ENCODE data around the gene PARD3.
A peak's percentile ranks its signal among the peaks of the same experiment; 100 is the strongest.

Gene PARD3

DNA sequence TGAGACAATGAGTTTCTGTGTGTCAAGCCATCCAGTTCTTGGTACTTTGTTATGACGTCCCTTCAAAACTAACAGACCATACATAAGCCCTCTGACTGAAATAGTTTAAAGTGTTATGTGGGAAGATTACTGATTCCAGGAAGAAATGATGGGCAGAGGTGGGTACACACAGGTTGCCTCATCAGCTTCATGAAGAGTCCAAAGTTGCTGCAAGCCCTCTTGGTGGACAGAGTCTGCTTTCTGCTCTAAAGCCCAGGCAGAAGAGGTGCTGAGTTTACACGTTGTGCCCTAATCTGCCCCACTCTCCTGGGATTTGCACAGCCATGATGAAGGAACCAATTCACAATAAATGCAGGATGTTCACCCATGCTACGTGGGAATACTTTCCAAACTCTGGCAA lies 187.4 kb downstream of the PARD3 start:
- no peak for DNase-seq (ENCODE audit: low spot score)
- no peak for FAIRE-seq

DNA sequence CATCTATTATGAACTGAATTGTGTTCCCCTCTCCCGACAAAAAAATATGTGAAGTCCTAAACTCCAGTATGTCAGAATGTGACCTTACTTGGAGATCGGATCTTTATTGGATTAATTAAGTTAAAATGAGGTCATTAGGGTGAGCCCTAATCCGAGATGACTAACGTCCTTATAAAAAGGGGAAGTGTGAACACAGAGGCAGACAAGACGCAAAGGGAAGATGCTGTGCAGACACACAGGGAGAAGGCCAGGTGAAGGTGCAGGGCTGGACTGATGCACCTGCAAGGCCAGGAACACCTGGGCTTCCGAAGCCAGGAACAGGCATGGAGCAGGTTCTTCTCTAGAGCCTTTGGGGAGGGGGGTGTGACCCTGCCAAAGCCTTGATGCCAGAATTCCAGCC lies 187.8 kb downstream of the PARD3 start:
- DNase-seq (ENCODE audit: low spot score) (no peak), FAIRE-seq (no peak)

DNA sequence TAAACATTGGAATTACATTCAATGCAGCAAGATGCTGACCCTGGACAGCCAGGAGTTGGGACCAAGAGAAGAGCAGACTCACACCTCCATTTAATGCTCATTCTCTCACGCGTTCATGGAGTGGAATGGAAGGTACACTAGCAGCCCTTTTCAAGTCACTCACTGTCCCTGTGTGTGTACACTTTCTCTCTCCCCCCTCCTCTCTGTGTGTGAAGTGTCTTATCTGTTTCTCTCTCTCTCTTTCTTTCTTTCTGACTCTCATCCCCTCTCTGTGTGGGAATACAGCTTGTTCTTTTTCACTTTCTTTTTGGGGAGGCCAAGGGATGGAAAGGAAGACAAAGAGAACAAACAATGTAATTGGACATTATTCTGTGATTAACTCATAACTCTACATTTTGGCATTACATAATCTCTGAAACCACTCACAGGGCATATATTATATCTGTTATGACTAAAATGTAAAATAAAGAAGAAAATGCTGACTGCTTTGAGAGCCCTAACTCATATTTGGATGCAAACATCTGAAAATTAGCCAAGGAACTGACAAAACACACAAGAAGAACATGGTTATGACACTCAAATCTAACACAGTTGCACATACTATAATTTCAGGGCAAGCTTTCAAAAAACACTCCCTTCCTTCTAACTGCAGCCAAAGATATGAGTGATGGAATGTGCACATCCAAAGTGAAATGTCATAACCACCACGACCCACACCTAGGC lies 188.8 kb downstream of the PARD3 start:
- no peak for FAIRE-seq
- DNase-seq (ENCODE audit: low spot score) = no peak

DNA sequence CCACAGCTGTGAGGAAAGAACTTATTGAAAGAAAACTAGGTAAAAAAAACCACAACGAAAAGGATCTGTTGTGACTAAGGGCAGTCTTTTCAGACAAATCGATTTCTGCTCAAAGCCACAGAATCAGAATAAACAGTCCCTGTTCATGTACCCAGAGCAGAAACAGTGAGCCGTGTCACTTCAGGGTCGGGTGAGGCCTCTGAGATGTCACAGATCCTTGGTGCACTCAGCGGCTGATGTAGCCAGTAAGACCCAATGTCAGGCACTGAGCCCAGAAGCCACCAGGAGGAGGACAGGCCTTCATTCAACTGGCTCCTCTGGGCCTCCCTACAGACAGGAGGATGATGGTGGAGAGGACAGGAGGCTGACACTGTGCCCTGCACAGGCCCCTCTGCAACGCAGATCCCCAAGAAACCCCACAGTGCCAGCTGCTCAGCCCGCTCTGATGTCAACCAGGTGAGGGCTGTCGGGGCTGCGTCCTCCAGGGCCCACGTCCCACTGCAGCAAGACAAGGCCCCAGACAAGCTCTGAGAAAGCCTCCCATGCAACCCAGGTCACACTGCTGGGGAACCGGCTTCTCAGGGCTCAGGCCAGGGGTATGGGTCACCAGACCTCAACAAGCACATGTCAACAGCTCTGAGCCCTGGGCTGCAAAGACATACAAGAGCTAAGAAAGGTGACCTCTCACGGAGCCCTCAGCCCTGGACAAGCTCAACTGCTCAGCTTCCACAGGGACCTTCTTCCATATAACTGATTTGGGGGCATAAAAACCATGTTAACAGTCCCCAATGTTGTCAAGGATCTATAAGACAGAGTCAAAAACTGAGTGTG lies 190.6 kb downstream of the PARD3 start:
- no peak for FAIRE-seq
- DNase-seq (ENCODE audit: low spot score) = no peak

DNA sequence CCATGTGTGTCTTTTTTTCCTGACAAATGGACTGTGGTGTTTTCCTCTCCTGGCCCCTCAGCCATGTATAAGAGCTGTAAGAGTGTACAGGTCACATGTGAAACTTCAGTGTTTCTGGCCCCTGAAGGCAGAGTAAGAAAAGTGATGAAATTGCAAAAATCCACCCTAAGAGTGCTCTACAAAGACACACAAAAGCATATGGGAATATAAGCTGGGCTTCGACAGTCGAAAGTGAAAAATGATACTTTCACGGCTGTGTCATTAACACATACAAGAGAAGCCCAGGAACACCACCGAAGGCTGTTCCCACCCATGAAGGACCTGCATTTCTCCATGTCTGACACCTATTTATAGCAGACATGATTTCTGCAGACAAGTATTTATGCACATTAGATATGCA lies 192.2 kb downstream of the PARD3 start:
- DNase-seq (ENCODE audit: low spot score) = no peak
- FAIRE-seq = no peak

DNA sequence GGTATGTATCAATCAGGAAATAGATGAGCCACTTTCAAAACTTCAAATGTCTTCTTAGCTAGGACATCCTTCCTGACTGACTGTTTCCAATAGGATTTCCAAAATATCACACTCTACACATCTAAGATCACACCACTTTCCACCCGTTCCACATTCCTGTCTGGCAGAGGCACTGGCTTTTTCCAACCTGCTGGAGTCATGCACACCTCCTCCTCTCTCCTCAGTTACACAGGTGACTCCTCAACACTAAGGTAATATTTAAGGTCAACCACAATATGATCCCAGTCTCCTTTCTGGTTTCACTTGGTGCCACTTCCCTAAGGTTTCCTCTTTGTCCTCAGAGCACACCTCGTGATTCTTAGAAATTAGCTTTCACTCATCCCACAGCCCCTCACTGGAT lies 196.5 kb downstream of the PARD3 start:
- FAIRE-seq (no peak), DNase-seq (ENCODE audit: low spot score) (no peak)

DNA sequence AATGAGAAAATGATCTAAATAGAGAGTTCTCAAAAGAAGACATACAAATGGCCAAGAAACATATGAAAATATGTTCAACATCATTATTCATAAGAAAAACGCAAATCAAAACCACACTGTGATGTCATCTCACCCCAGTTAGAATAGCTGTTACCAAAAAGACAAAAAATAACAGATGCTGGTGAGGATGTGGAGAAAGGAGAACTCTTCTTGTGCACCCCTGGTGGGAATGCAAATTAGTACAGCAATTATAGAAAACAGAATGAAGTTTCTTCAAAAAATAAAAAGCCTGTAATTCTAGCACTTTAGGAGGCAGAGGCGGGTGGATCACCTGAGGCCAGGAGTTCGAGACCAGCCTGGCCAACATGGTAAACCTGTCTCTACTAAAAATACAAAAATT lies 199.3 kb downstream of the PARD3 start:
- DNase-seq (ENCODE audit: low spot score) (no peak), FAIRE-seq (no peak)

DNA sequence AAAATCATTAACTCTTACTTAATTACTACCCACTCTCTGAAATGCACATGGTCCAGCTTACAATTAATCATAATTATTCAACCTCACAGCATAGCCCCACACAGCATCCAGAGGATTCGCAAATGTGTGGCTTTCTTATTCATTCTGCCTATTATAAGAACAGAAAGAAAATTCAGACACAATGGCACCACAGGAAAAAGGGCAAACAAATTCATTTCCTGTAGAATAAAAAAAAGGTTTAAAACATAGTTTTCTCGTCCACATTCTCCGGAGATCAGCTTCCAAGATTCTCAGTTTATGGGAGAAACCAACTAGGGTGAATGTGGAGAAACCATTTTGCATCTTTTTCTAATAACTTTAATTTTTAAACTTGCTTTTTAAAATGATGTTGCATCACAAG lies 201.6 kb downstream of the PARD3 start:
- no peak for FAIRE-seq
- no peak for DNase-seq (ENCODE audit: low spot score)

DNA sequence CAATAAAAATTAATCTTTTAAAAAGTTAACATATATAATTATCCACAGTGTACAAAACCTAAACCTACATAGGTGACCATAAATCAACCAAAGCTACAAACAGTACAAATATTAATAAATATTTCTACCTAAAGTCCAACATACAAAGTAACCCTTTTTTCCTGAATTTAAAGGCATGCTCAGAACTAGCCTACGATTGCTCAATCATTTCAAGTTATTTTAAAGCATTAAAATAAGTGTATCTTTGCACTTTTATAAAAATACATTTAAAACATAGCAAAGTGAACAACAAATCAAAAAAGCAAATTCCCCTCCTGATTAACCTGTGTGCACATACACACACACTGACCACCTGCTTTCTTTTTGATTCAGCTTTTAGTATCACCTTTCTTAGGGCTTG lies 202.2 kb downstream of the PARD3 start:
- DNase-seq (ENCODE audit: low spot score) (no peak), FAIRE-seq (no peak)

DNA sequence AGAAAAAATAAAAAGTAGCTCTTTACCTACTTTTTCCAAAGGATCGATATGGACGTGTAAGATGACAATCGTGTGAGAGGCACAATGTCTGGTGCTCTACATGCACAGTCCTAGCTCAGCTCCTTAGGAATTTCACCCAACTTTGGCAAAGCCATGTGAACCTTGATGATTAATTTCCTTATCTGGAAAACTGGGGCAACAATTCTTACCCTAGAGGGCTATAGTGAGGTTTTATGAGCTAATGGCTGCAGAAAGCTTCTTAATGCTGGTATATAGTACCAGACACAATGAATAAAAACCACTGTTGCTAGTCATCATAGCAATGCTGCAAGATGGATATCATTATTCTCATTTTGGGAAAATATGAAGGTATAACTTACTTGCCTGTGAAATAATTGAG lies 202.7 kb downstream of the PARD3 start:
- DNase-seq (ENCODE audit: low spot score) = no peak
- FAIRE-seq = no peak

DNA sequence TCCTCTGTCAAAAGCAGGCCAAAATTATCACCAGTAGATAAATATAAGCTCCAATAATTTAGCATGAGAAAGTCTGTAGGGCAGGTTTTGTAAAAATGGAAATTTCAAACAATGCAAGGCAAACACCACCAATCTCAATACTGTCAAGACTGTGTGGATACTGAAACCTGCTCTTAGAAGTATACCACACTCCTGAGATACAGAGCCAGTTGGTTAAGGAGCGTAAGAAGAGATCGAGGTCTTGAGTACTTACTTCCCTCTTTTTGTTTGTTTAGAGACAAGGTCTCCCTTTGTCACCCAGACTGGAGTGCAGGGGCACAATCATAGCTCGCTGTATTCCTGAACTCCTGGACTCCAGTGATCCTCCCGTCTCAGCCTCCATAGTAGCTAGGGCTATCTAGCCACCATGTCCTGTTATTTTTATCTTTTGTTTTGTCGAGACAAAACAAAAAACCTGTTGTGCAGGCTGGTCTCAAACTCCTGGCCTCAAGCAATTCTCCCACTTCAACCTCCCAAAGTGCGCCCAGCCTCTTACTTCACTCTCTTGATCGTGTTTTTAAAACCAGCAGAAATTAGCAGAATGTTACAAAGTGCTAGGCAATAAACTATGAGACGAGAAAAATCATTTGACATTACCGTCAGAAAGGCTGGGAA lies 205.7 kb downstream of the PARD3 start:
- DNase-seq (ENCODE audit: low spot score) (no peak), FAIRE-seq (no peak)

DNA sequence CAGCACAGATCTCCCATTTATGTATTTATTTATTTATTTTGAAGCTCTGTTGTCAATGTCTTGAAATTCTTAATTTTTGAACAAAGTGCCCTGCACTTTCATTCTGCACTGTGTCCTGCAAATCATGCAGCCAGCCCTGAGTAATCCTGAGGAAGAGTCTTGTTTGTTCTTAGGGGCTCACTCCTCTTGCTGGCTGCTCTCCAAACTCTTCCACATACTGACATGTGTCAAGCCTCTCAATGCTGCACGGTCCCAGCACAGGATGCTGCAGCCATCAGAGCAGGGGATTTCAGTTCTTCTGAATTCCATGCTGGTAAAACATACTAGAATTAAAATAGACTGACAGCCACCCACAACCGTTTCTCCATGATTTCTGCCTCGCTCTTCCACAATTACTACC lies 207.2 kb downstream of the PARD3 start:
- DNase-seq (ENCODE audit: low spot score) = peak; percentile 17
- no peak for FAIRE-seq

DNA sequence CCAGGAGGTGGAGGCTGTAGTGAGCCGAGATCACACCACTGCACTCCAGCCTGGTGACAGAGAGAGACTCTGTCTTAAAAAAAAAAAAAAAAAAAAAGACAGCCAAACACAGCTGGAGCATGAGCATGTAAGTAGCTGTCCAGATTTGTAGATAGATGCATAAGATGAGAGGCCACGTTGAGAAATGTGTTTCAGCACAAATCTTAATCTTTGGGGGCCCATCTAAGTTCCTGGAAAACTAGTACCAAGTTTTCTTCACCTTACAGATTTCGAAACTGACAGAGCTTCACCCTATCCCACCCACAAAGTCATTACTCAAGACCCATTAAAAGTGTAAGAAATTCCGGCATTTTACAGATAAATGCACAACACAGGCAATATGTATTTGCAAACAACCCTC lies 208.2 kb downstream of the PARD3 start:
- FAIRE-seq = no peak
- no peak for DNase-seq (ENCODE audit: low spot score)

DNA sequence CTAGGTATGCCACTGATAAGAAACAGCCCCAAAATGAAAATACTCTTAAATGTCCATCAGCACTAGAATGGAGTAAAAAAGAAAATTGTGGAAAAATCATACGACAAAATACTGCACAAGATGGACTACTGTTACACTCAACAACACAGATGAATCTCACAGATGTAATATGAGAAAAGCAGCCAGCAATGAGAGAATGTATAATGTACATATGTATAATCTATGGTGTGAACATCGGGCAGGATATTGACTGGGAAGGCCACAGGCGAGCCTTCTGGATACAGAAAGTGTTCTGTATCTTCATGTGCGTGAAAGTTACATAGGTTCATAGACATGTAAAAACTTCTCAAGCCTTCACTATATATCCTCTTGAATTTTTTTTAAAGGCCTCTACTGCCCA lies 212.6 kb downstream of the PARD3 start:
- FAIRE-seq = no peak
- no peak for DNase-seq (ENCODE audit: low spot score)

DNA sequence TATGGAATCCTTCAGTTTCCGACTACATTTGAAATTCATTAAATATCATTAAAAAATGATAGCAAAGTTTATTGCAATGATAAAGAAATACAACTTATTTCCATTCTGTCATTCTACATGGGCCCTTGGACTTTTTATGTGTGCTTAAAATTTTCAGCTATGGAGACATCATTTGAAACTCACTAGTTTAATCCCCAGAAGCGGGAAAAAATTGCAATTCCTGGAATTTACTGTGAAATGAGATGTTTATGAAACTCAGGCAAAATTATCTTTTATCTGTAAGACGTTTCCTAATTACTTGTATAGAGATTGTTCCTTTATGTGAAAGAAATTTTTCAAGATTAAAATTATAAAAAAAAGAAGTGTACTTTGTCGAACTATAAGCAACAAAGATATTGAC lies 213.4 kb downstream of the PARD3 start:
- FAIRE-seq = no peak

DNA sequence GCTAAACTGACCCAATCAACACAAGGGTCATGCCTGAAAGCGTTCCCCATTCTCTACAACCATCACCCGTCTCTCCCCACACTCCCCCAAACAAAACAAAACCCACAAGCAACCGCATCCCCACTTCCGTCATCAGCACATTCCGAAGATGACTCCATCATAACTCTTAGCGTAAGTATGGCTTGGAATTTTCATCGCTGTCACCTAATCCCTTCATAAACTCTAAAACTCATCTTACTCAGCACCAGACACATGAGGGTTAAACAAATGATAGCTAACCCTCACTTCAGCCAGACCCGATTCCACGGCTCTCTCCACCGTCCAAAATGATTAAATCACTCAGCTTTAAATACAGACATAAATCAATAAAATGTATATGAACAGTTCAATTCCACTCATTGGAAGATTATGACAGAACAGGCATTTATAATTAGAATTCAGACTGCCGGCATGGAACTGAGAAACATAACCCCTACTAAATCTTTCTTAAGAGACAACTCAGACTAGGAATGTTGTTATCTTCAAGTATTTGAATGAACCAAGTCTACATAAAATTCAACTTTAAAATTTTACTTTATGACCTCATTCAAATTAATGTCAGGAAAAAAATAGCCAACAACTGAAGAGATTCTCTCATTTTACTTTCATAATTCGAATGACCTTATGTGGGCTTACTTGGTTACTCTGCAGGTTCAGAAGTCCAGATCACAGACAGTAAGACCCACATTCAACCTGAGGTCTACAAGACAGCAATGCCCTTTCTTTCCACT lies 215.9 kb downstream of the PARD3 start:
- no peak for FAIRE-seq
- DNase-seq (ENCODE audit: low spot score) = no peak

More for the DNA sequence above, 213.4 kb downstream of the PARD3 start:
- DNase-seq (ENCODE audit: low spot score) = no peak

DNA sequence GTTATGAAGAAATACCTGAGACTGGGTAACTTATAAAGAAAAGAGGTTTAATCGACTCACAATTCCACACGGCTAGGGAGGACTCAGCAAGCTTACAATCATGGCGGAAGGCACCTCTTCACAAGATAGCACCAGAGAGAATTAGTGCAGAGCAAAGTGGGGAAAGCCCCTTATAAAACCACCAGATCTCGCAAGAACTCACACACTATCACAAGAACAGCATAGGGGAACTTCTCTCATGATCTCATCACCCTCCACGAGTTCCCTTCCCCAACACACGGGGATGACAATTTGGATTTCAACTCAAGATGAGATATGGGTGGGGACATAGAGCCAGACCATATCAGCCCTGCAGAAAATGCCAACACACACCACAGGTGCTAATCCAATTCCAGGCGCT lies 218.7 kb downstream of the PARD3 start:
- no peak for DNase-seq (ENCODE audit: low spot score)
- FAIRE-seq = no peak

DNA sequence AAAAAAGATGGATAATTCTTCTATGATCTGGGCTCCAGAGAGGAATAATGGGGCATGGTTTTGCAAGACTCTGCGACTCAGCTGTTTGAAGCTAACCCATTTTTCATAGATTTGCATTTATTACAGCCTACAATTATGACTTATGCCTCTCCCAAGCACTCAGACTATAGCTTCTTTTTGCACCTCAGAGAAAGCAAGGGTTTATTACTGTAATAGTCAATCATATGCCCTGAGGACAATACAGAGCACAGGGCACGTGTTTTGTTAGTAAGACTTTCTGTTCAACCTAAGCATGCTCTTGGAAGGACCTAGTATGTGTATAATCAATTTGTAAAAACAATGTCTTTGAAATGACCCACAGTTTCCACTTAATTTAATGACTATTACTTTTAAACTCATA lies 221.2 kb downstream of the PARD3 start:
- FAIRE-seq (no peak), DNase-seq (ENCODE audit: low spot score) (no peak)

DNA sequence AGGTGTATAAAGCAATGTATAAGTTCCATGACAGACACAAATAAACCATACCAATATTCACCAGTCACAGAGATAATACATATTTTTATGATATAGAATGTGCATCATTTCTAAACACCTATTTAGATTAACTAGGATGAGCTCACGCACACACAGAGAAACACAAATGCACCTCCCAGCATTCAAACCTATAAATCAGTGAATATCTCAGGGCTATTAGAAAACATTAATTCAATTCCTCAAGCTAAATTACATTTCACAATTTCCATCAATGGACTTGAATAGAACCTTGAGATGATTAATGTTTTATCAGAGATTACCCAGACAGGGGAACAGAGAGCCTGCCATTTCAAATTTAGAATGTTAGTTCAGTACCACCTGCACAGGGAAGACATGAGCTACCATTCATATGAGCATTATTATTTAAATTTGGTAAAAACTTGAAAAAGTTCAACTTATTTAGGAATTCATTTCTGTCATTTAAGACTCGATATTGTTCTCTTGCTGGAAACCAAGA lies 221.7 kb downstream of the PARD3 start:
- FAIRE-seq = no peak
- no peak for DNase-seq (ENCODE audit: low spot score)

DNA sequence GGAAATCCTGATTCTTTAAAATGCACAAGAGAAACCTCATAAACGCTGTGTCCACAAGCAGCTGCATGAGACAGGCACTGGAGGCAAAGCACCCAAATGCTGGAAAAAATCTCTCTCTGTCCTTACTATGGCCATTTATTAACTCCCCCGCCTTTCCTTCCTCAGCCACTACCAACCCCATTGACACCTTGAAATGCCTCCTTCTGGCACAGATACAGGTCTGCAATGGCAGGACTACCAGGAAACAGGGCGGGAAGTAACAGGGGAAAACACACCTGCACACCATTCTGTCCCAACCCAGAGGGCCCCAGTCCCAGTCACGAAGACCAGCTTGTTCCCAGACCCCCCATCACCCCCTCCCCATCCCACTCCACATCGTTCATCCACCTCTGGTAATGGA lies 224.3 kb downstream of the PARD3 start:
- DNase-seq (ENCODE audit: low spot score) (no peak), FAIRE-seq (no peak)

DNA sequence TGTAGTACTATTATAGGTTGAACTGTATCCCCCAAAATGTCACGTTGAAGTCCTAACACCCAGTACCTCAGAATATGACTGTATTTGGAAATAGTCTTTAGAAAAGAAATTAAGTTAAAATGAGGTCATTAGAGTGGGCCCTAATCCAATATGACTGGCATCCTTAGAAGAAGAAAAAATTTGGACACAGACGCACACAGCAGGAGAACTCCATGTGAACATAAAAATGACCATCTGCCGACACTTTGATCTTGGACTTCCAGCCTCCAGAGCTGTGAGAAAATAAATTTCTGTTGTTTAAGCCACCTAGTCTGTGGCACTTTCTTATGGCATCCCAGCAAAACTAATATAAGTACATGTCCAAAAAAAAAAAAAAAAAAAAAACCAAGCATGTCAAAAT lies 225.8 kb downstream of the PARD3 start:
- no peak for FAIRE-seq
- DNase-seq (ENCODE audit: low spot score) = no peak

DNA sequence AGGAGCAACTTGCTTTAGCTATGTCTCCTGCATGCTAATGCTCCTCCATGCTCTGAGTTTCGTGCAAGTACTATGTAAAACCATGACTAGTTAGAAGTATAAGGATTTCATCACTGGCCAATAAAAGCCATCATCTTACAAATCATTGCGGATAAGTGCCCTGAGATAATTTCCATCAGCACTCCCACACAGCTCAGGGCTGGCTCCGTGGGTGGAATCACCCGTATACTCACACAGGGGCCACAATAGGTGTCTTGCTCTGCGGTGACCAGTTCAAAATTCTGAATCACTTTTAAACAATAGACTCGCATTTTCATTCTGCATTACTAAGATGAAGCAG lies 227.4 kb downstream of the PARD3 start:
- DNase-seq (ENCODE audit: low spot score) (no peak), FAIRE-seq (no peak)

Data from RCC 7860 (cell line).